GM23248 (cell line): ENCODE data around the gene CDHR5. TPM values are rescaled to one million over a fixed set of nuclear protein-coding genes. Genes with fewer than 3 reads are reported as not detected.

Experiments used
- DNase-seq: peaks from one replicate; pipeline ENCODE4 v3.0.0-alpha.2; 2015
- H2AFZ ChIP-seq: fragments of 200-600 bp; sonication (generic); 2 replicates; pipeline ENCODE4 v1.6.1; 2016; ENCODE audit warnings: antibody characterized with exemption
- H3F3A ChIP-seq: fragments of 200-600 bp; sonication (generic); 2 replicates; pipeline ENCODE4 v1.6.1; 2016; ENCODE audit warnings: mild to moderate bottlenecking, antibody characterized with exemption, mixed run types; ENCODE audit not compliant: insufficient read depth
- H3K27ac ChIP-seq: fragments of 200-600 bp; sonication (generic); 2 replicates; pipeline ENCODE4 v1.5.1; 2016; ENCODE audit warnings: mild to moderate bottlenecking
- H3K27me3 ChIP-seq: fragments of 200-600 bp; sonication (generic); replicated peaks from 2 replicates; pipeline ENCODE4 v1.6.1; 2016; ENCODE audit warnings: mild to moderate bottlenecking; ENCODE audit not compliant: insufficient read depth
- H3K36me3 ChIP-seq: fragments of 200-600 bp; sonication (generic); 2 replicates; pipeline ENCODE4 v1.6.1; 2016; ENCODE audit warnings: low read depth, mild to moderate bottlenecking
- H3K4me1 ChIP-seq: fragments of 200-600 bp; sonication (generic); 2 replicates; pipeline ENCODE4 v1.6.1; 2016; ENCODE audit warnings: mild to moderate bottlenecking; ENCODE audit not compliant: insufficient read depth
- H3K4me2 ChIP-seq: fragments of 200-600 bp; sonication (generic); one replicate; pipeline ENCODE4 v1.6.1; 2016; ENCODE audit warnings: mild to moderate bottlenecking; ENCODE audit not compliant: unreplicated experiment
- H3K4me3 ChIP-seq: fragments of 200-600 bp; sonication (generic); 2 replicates; pipeline ENCODE4 v1.5.1; 2016; ENCODE audit warnings: mild to moderate bottlenecking
- H3K79me2 ChIP-seq: fragments of 200-600 bp; sonication (generic); 2 replicates; pipeline ENCODE4 v1.6.1; 2016; ENCODE audit warnings: mild to moderate bottlenecking; ENCODE audit not compliant: insufficient read depth
- H3K9ac ChIP-seq: fragments of 200-600 bp; sonication (generic); 2 replicates; pipeline ENCODE4 v1.6.1; 2016; ENCODE audit warnings: mild to moderate bottlenecking
- H3K9me2 ChIP-seq: fragments of 200-600 bp; sonication (generic); 2 replicates; pipeline ENCODE4 v1.6.1; 2016; ENCODE audit warnings: mixed run types, mild to moderate bottlenecking, moderate library complexity; ENCODE audit not compliant: insufficient read depth
- H3K9me3 ChIP-seq: fragments of 200-600 bp; sonication (generic); one replicate; pipeline ENCODE4 v1.6.1; 2017; ENCODE audit warnings: low read depth
- H4K20me1 ChIP-seq: fragments of 200-600 bp; sonication (generic); 2 replicates; pipeline ENCODE4 v1.6.0; 2016; ENCODE audit not compliant: insufficient read depth
- EZH2 ChIP-seq: fragments of 200-600 bp; sonication (generic); IDR thresholded peaks from 2 replicates; pipeline ENCODE4 v1.6.1; 2018; ENCODE audit warnings: antibody characterized with exemption, mild to moderate bottlenecking; ENCODE audit not compliant: insufficient read depth, poor library complexity, severe bottlenecking
- EZH2phosphoT487 ChIP-seq: fragments of 200-600 bp; sonication (generic); IDR thresholded peaks from 2 replicates; pipeline ENCODE4 v1.6.1; 2018; ENCODE audit warnings: antibody characterized with exemption, moderate library complexity, mild to moderate bottlenecking, low read depth; ENCODE audit not compliant: insufficient read depth
- WGBS, 2 experiments: methylation state at CpG; one replicate each; pipeline ENCODE4 v1.1.6; 2015 to 2017; ENCODE audit warnings: low lambda C conversion rate in 2 of 2, low coverage in 1 of 2; ENCODE audit errors: missing lambda C conversion rate in 2 of 2; 5-methylcytosine and 5-hydroxymethylcytosine counted together
- in situ Hi-C: fragments of 300-500 bp; cut with MboI; formaldehyde crosslinking; loops from 2 replicates; pipeline ENCODE4 v1.15.0; 2020
- polyA plus RNA-seq: library from polyadenylated mRNA; unstranded; fragments of >200 nt; fragmentation: Nextera tagmentation; extraction: Ambion mirVana; gene quantifications from 2 replicates; pipeline ENCODE4 v1.2.1, GENCODE V29; 2016
- total RNA-seq: library from RNA; depleted of rRNA; stranded (reverse); fragments of >200 nt; shearing (Covaris generic); gene quantifications from 2 replicates; pipeline ENCODE4 v1.2.3, GENCODE V29; 2014

CDHR5 gene
- total and polyA plus RNA-seq, 2 experiments from 2014 or later = not detected

GRCh38 chr11:610146-610801 lies 14.5 kb downstream of the CDHR5 start:
- Histone ChIP-seq H3K9me2 (no peaks in the 10 kb centered on the region), H2AFZ (no peak overlapping the region), H3K27ac (no peak overlapping the region), H3K4me3 (no peak overlapping the region), H3K4me2 (no peak overlapping the region), H4K20me1 (no peaks in the 10 kb centered on the region), H3K4me1 (no peaks in the 10 kb centered on the region), H3F3A (peaks cover 7% of the 10 kb centered on the region; the same call in 1 of the 2 replicates), H3K9me3 (no peaks in the 10 kb centered on the region), H3K9ac (no peak overlapping the region), H3K27me3 (no peaks in the 10 kb centered on the region), H3K36me3 (peaks cover 7% of the 10 kb centered on the region; the same call in 1 of the 2 replicates), H3K79me2 (no peaks in the 10 kb centered on the region)
- WGBS, 2 experiments = 91 to 93% methylated on average over 12 to 18 of the region's 18 CpGs
- in situ Hi-C loops = no loop called here
- DNase-seq = no peak
- no peak for TF ChIP-seq EZH2
- no peak for TF ChIP-seq EZH2phosphoT487

DNA sequence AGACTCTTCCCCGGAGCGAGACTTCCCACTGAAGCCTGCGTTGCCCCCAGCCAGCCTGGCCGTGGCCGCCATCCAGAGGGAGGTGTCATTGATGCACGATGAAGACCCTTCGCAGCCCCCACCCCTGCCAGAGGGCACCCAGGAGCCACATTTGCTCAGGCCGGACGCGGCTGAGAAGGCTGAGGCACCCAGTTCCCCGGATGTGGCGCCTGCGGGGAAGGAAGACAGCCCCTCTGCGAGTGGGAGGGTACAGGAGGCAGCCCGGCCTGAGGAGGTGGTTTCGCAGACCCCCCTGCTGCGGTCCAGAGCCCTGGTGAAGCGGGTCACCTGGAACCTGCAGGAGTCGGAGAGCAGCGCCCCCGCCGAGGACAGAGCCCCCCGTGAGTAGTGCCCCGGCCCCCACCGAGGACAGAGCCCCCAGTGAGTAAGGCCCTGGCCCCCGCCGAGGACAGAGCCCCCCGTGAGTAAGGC lies 15.4 kb downstream of the CDHR5 start:
- Histone ChIP-seq H3K4me1 (no peaks in the 10 kb centered on the region), H3K27me3 (no peaks in the 10 kb centered on the region), H2AFZ (no peak overlapping the region), H3F3A (peaks cover 7% of the 10 kb centered on the region; the same call in 1 of the 2 replicates), H3K27ac (no peak overlapping the region), H3K9me2 (no peaks in the 10 kb centered on the region), H3K36me3 (peaks cover 12% of the 10 kb centered on the region; the same call in 1 of the 2 replicates), H3K4me2 (no peak overlapping the region), H3K79me2 (no peaks in the 10 kb centered on the region), H3K9ac (no peak overlapping the region), H4K20me1 (no peaks in the 10 kb centered on the region), H3K9me3 (no peaks in the 10 kb centered on the region), H3K4me3 (no peak overlapping the region)
- 85 to 88% methylated on average over 17 to 28 of the region's 28 CpGs for WGBS, 2 experiments
- in situ Hi-C loops = no loop called here
- TF ChIP-seq EZH2 = no peak
- TF ChIP-seq EZH2phosphoT487 = no peak
- no peak for DNase-seq

GRCh38 chr11:608791-609251 lies 15.9 kb downstream of the CDHR5 start:
- TF ChIP-seq EZH2 (no peak), EZH2phosphoT487 (no peak)
- Histone ChIP-seq H2AFZ (no peak overlapping the region), H3K4me2 (no peak overlapping the region), H3K9me2 (no peaks in the 10 kb centered on the region), H3K4me3 (no peak overlapping the region), H3K4me1 (no peaks in the 10 kb centered on the region), H3K27me3 (no peaks in the 10 kb centered on the region), H3K9me3 (no peaks in the 10 kb centered on the region), H4K20me1 (no peaks in the 10 kb centered on the region), H3K79me2 (no peaks in the 10 kb centered on the region), H3F3A (peaks cover 7% of the 10 kb centered on the region; the same call in 1 of the 2 replicates), H3K27ac (no peak overlapping the region), H3K36me3 (peaks cover 17% of the 10 kb centered on the region; the same call in 1 of the 2 replicates), H3K9ac (no peak overlapping the region)
- DNase-seq = no peak
- 82 to 84% methylated on average over 27 to 28 of the region's 28 CpGs for WGBS, 2 experiments
- in situ Hi-C loops = no loop called here

DNA sequence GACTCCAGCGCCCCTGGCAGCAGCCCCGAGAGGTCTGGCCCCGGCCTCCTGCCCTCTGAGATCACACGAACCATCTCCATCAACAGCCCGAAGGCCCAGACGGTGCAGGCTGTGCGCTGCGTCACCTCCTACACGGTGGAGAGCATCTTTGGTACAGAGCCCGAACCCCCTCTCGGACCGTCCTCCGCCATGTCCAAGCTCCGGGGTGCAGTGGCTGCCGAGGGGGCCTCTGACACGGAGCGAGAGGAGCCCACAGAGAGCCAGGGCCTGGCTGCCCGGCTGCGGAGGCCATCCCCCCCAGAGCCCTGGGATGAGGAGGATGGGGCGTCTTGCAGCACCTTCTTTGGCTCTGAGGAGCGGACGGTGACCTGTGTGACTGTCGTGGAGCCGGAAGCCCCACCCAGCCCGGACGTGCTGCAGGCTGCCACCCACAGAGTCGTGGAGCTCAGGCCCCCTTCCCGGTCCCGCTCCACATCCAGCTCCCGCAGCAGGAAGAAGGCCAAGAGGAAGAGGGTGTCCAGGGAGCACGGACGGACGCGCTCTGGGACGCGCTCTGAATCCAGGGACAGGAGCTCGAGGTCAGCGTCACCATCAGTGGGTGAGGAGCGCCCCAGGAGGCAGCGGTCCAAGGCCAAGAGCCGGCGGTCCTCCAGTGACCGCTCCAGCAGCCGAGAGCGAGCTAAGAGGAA lies 16.6 kb downstream of the CDHR5 start:
- H3K4me1 ChIP-seq = no peaks in the 10 kb centered on the region
- no peak overlapping the region for H3K27ac ChIP-seq
- WGBS, 2 experiments = 90% methylated on average over 39 to 45 of the region's 45 CpGs
- no peaks in the 10 kb centered on the region for H3K9me3 ChIP-seq
- TF ChIP-seq EZH2phosphoT487 (no peak), EZH2 (no peak)
- in situ Hi-C loops = no loop called here
- H3K9me2 ChIP-seq = no peaks in the 10 kb centered on the region
- no peaks in the 10 kb centered on the region; the same call in 1 of the 2 replicates for H3K79me2 ChIP-seq
- no peak for DNase-seq
- no peak overlapping the region for H3K9ac ChIP-seq
- no peaks in the 10 kb centered on the region for H4K20me1 ChIP-seq
- H2AFZ ChIP-seq = no peak overlapping the region
- H3K4me2 ChIP-seq = no peak overlapping the region
- no peaks in the 10 kb centered on the region for H3K27me3 ChIP-seq
- no peak overlapping the region for H3K4me3 ChIP-seq
- peaks cover 19% of the 10 kb centered on the region; the same call in 1 of the 2 replicates for H3K36me3 ChIP-seq
- H3F3A ChIP-seq = peaks cover 7% of the 10 kb centered on the region; the same call in 1 of the 2 replicates
